Muscle layer of duodenum (tissue), 2 donors: Measurements from ENCODE around the gene WFDC5.
"Not testable (repeated sequence)": the region's sequence is repeated elsewhere in the genome, so short reads cannot be mapped to it uniquely, and the experiment has no call there.

Experiments
- H3K27ac ChIP-seq: one replicate; pipeline ENCODE4 v1.7.0; 2013; ENCODE audit warnings: mild to moderate bottlenecking, low read length
- H3K27me3 ChIP-seq: one replicate; pipeline ENCODE4 v1.7.0; 2013; ENCODE audit warnings: low read depth, mild to moderate bottlenecking, control low read depth, low read length
- H3K36me3 ChIP-seq, 2 donors: one replicate each; pipeline ENCODE4 v1.7.0; 2013; ENCODE audit warnings: low read length in 2 of 2, control low read depth in 1 of 2, mild to moderate bottlenecking in 1 of 2; ENCODE audit not compliant: insufficient read depth in 2 of 2, control insufficient read depth in 1 of 2
- H3K4me1 ChIP-seq, 2 donors: one replicate each; pipeline ENCODE4 v1.7.0; 2013; ENCODE audit warnings: low read length in 2 of 2, mild to moderate bottlenecking in 2 of 2, control low read depth in 1 of 2, moderate library complexity in 1 of 2; ENCODE audit not compliant: insufficient read depth in 2 of 2, control insufficient read depth in 1 of 2
- H3K4me3 ChIP-seq, 2 donors: one replicate each; pipeline ENCODE4 v1.7.0; 2013; ENCODE audit warnings: low read length in 2 of 2, low read depth in 1 of 2, mild to moderate bottlenecking in 1 of 2
- H3K9me3 ChIP-seq, 2 donors: one replicate each; pipeline ENCODE4 v1.7.0; 2013; ENCODE audit warnings: low read length in 2 of 2, control low read depth in 1 of 2, mild to moderate bottlenecking in 1 of 2; ENCODE audit not compliant: control insufficient read depth in 1 of 2
- donor health status: healthy.

Gene WFDC5

GRCh38 chr20:45114465-45115385 lies at the start of gene WFDC5:
TSS of gene WFDC5 (minus strand) at chr20:45115174. CDS start at chr20:45115083, 91 bp downstream.
- Histone ChIP-seq H3K9me3 (no peaks in the 10 kb centered on the region), H3K27me3 (peaks cover 3% of the 10 kb centered on the region), H3K4me1 (no peaks in the 10 kb centered on the region), H3K36me3 (no peaks in the 10 kb centered on the region), H3K4me3 (no peak within 1 kb of the TSS), H3K27ac (no peak within 1 kb of the TSS)

- Histone ChIP-seq H3K27ac (no peak overlapping the region), H3K27me3 (no peaks in the 10 kb centered on the region), H3K4me1 (no peaks in the 10 kb centered on the region), H3K9me3 (peaks cover 10 to 28% of the 10 kb centered on the region in 2 donors), H3K4me3 (no peak overlapping the region), H3K36me3 (no peaks in the 10 kb centered on the region)
Observed at GRCh38 chr20:45163083-45163803, 48.3 kb upstream of the WFDC5 start.

- Histone ChIP-seq H3K36me3 (no peaks in the 10 kb centered on the region), H3K27ac (no peak overlapping the region), H3K9me3 (peaks cover 8 to 15% of the 10 kb centered on the region in 2 donors), H3K4me3 (no peak overlapping the region), H3K27me3 (no peaks in the 10 kb centered on the region), H3K4me1 (peaks cover 0 to 5% of the 10 kb centered on the region in 2 donors)
Observed at GRCh38 chr20:45157962-45158361, 43.0 kb upstream of the WFDC5 start.

GRCh38 chr20:45156713-45157112 lies 41.7 kb upstream of the WFDC5 start:
- peaks cover 6 to 12% of the 10 kb centered on the region in 2 donors for H3K9me3 ChIP-seq
- H3K4me1 ChIP-seq = peaks cover 0 to 5% of the 10 kb centered on the region in 2 donors
- no peak overlapping the region for H3K4me3 ChIP-seq
- no peak overlapping the region for H3K27ac ChIP-seq
- H3K36me3 ChIP-seq = no peaks in the 10 kb centered on the region
- no peaks in the 10 kb centered on the region for H3K27me3 ChIP-seq

- H3K36me3 ChIP-seq, H3K27ac ChIP-seq, H3K4me3 ChIP-seq, H3K27me3 ChIP-seq, H3K4me1 ChIP-seq: not testable (repeated sequence)
- H3K9me3 ChIP-seq = peaks cover 6 to 12% of the 10 kb centered on the region in 2 donors
Observed at GRCh38 chr20:45154794-45155193, 39.8 kb upstream of the WFDC5 start.

GRCh38 chr20:45154183-45154582 lies 39.2 kb upstream of the WFDC5 start:
- no peaks in the 10 kb centered on the region for H3K36me3 ChIP-seq
- H3K27me3 ChIP-seq = no peaks in the 10 kb centered on the region
- H3K4me1 ChIP-seq = peaks cover 0 to 5% of the 10 kb centered on the region in 2 donors
- peaks cover 4 to 10% of the 10 kb centered on the region in 2 donors for H3K9me3 ChIP-seq
- no peak overlapping the region for H3K4me3 ChIP-seq
- H3K27ac ChIP-seq = no peak overlapping the region

- H3K27me3 ChIP-seq = no peaks in the 10 kb centered on the region
- H3K36me3 ChIP-seq = no peaks in the 10 kb centered on the region
- H3K4me1 ChIP-seq = peaks cover 0 to 5% of the 10 kb centered on the region in 2 donors
- H3K4me3 ChIP-seq = no peak overlapping the region
- no peak overlapping the region for H3K27ac ChIP-seq
- peaks cover 0 to 5% of the 10 kb centered on the region in 2 donors for H3K9me3 ChIP-seq
Observed at GRCh38 chr20:45153752-45154151, 38.8 kb upstream of the WFDC5 start.

- H3K27ac ChIP-seq = no peak overlapping the region
- H3K9me3 ChIP-seq = peaks cover 0 to 3% of the 10 kb centered on the region in 2 donors
- no peaks in the 10 kb centered on the region for H3K36me3 ChIP-seq
- H3K27me3 ChIP-seq = no peaks in the 10 kb centered on the region
- H3K4me3 ChIP-seq = no peak overlapping the region
- peaks cover 0 to 5% of the 10 kb centered on the region in 2 donors for H3K4me1 ChIP-seq
Observed at GRCh38 chr20:45153147-45153546, 38.2 kb upstream of the WFDC5 start.

GRCh38 chr20:45152405-45152804 lies 37.4 kb upstream of the WFDC5 start:
- Histone ChIP-seq H3K4me1 (peaks cover 0 to 2% of the 10 kb centered on the region in 2 donors), H3K4me3 (no peak overlapping the region), H3K9me3 (peaks cover 0 to 2% of the 10 kb centered on the region in 2 donors), H3K36me3 (no peaks in the 10 kb centered on the region), H3K27ac (no peak overlapping the region), H3K27me3 (no peaks in the 10 kb centered on the region)

- no peaks in the 10 kb centered on the region for H3K4me1 ChIP-seq
- H3K27me3 ChIP-seq = no peaks in the 10 kb centered on the region
- no peak overlapping the region for H3K4me3 ChIP-seq
- no peaks in the 10 kb centered on the region for H3K9me3 ChIP-seq
- no peaks in the 10 kb centered on the region for H3K36me3 ChIP-seq
- H3K27ac ChIP-seq = no peak overlapping the region
Observed at GRCh38 chr20:45149062-45149461, 34.1 kb upstream of the WFDC5 start.

GRCh38 chr20:45140836-45141235 lies 25.9 kb upstream of the WFDC5 start:
- H3K4me1 ChIP-seq = no peaks in the 10 kb centered on the region
- no peak overlapping the region for H3K4me3 ChIP-seq
- no peaks in the 10 kb centered on the region for H3K36me3 ChIP-seq
- no peak overlapping the region for H3K27ac ChIP-seq
- H3K27me3 ChIP-seq = peaks cover 3% of the 10 kb centered on the region
- H3K9me3 ChIP-seq = no peaks in the 10 kb centered on the region
